HEK293 (cell line): ENCODE results near the gene WDR20.

Source experiments
- CTCF ChIA-PET: fragments of 350-600 bp; formaldehyde crosslinking; extraction: SDS; loops from one replicate; lab custom pipeline; 2021; ENCODE audit warnings: antibody characterized with exemption; lab: Yijun Ruan, JAX
- POLR2A ChIA-PET: fragments of 300-600 bp; formaldehyde crosslinking; extraction: SDS; loops from one replicate; lab custom pipeline; 2020; ENCODE audit warnings: antibody characterized with exemption, inconsistent platforms; lab: Yijun Ruan, JAX
- H3K27ac ChIP-seq: fragments of 200-500 bp; sonication (Bioruptor generic); 2 replicates; pipeline ENCODE4 v1.5.1; 2014; ENCODE audit warnings: low read depth, low read length, control low read depth, inconsistent platforms; ENCODE audit errors: extremely low read depth
- H3K36me3 ChIP-seq, 2 experiments: fragments of 200-500 bp in 1 of 2; sonication (Bioruptor generic) in 1 of 2; 1 replicate in 1 of 2; 2 replicates in 1 of 2; pipeline ENCODE4 v1.5.1; 2014 to 2017; ENCODE audit warnings: inconsistent platforms in 2 of 2, low read length in 2 of 2; ENCODE audit not compliant: control insufficient read depth in 2 of 2, insufficient read depth in 1 of 2
- H3K4me1 ChIP-seq: fragments of 200-500 bp; sonication (Bioruptor generic); 2 replicates; pipeline ENCODE4 v1.5.1; 2014; ENCODE audit warnings: mild to moderate bottlenecking, low read length, inconsistent platforms; ENCODE audit not compliant: control insufficient read depth, insufficient read depth
- H3K4me3 ChIP-seq: 2 replicates; pipeline ENCODE4 v1.5.1; 2011; ENCODE audit warnings: low read depth, mild to moderate bottlenecking, control low read depth, low read length, moderate library complexity
- H3K9me3 ChIP-seq: fragments of 200-500 bp; sonication (Bioruptor generic); 2 replicates; pipeline ENCODE4 v1.5.1; 2014; ENCODE audit warnings: low read depth, low read length, inconsistent platforms; ENCODE audit not compliant: control insufficient read depth, insufficient read depth
- BCL11A ChIP-seq: fragments of 450-650 bp; formaldehyde crosslinking; IDR thresholded peaks from 2 replicates; pipeline ENCODE4 v1.5.1; 2016; ENCODE audit warnings: low read depth, missing biosample characterization, missing genetic modification characterization
- EGR2 ChIP-seq: fragments of 450-650 bp; formaldehyde crosslinking; IDR thresholded peaks from 2 replicates; pipeline ENCODE4 v1.5.1; 2016; ENCODE audit warnings: low read depth, missing biosample characterization, missing genetic modification characterization
- GFI1B ChIP-seq: fragments of 450-650 bp; formaldehyde crosslinking; IDR thresholded peaks from 2 replicates; pipeline ENCODE4 v1.5.1; 2016; ENCODE audit warnings: missing biosample characterization, missing genetic modification characterization
- GLI2 ChIP-seq: fragments of 450-650 bp; formaldehyde crosslinking; IDR thresholded peaks from 2 replicates; pipeline ENCODE4; 2017; ENCODE audit warnings: missing biosample characterization, missing genetic modification characterization, low read depth, borderline replicate concordance
- PRDM1 ChIP-seq: fragments of 450-650 bp; formaldehyde crosslinking; IDR thresholded peaks from 2 replicates; pipeline ENCODE4; 2016; ENCODE audit warnings: missing biosample characterization, missing genetic modification characterization
- REPIN1 ChIP-seq: fragments of 450-650 bp; formaldehyde crosslinking; IDR thresholded peaks from 2 replicates; pipeline ENCODE4 v1.5.1; 2017; ENCODE audit warnings: missing biosample characterization, missing genetic modification characterization, low read depth
- ZBTB8A ChIP-seq: fragments of 450-650 bp; formaldehyde crosslinking; IDR thresholded peaks from 2 replicates; pipeline ENCODE4 v1.5.1; 2016; ENCODE audit warnings: missing biosample characterization, missing genetic modification characterization
- ZNF10 ChIP-seq: fragments of 450-650 bp; formaldehyde crosslinking; IDR thresholded peaks from 2 replicates; pipeline ENCODE4 v1.5.1; 2017; ENCODE audit warnings: missing biosample characterization, missing genetic modification characterization
- ZNF114 ChIP-seq: fragments of 450-650 bp; formaldehyde crosslinking; IDR thresholded peaks from 2 replicates; pipeline ENCODE4 v1.5.0; 2017; ENCODE audit warnings: missing biosample characterization, missing genetic modification characterization
- ZNF19 ChIP-seq: fragments of 450-650 bp; formaldehyde crosslinking; IDR thresholded peaks from 2 replicates; pipeline ENCODE4; 2016; ENCODE audit warnings: missing biosample characterization, missing genetic modification characterization, low read depth
- ZNF24 ChIP-seq: fragments of 450-650 bp; formaldehyde crosslinking; IDR thresholded peaks from 2 replicates; pipeline ENCODE4 v1.5.1; 2016; ENCODE audit warnings: missing biosample characterization, missing genetic modification characterization
- ZNF391 ChIP-seq: fragments of 450-650 bp; formaldehyde crosslinking; IDR thresholded peaks from 2 replicates; pipeline ENCODE4 v1.5.1; 2016; ENCODE audit warnings: low read depth, missing biosample characterization, missing genetic modification characterization, borderline replicate concordance
- ZNF416 ChIP-seq: fragments of 450-650 bp; formaldehyde crosslinking; IDR thresholded peaks from 2 replicates; pipeline ENCODE4 v1.5.1; 2016; ENCODE audit warnings: missing biosample characterization, missing genetic modification characterization
- ZNF521 ChIP-seq: fragments of 450-650 bp; formaldehyde crosslinking; IDR thresholded peaks from 2 replicates; pipeline ENCODE4 v1.5.1; 2017; ENCODE audit warnings: missing biosample characterization, mild to moderate bottlenecking, missing genetic modification characterization
- ZNF548 ChIP-seq: fragments of 450-650 bp; formaldehyde crosslinking; IDR thresholded peaks from 2 replicates; pipeline ENCODE4 v1.5.1; 2016; ENCODE audit warnings: missing biosample characterization, missing genetic modification characterization
- ZNF549 ChIP-seq: fragments of 450-650 bp; IDR thresholded peaks from 2 replicates; pipeline ENCODE4 v1.5.1; 2018; ENCODE audit warnings: missing biosample characterization, missing genetic modification characterization, mild to moderate bottlenecking, inconsistent platforms, moderate library complexity
- ZNF621 ChIP-seq: fragments of 450-650 bp; formaldehyde crosslinking; IDR thresholded peaks from 2 replicates; pipeline ENCODE4 v1.5.1; 2017; ENCODE audit warnings: missing biosample characterization, missing genetic modification characterization
- ZNF658 ChIP-seq: fragments of 450-650 bp; formaldehyde crosslinking; IDR thresholded peaks from 2 replicates; pipeline ENCODE4; 2016; ENCODE audit warnings: missing biosample characterization, missing genetic modification characterization
- ZNF677 ChIP-seq: fragments of 450-650 bp; IDR thresholded peaks from 2 replicates; pipeline ENCODE4 v1.5.0; 2018; ENCODE audit warnings: missing biosample characterization, mild to moderate bottlenecking, missing genetic modification characterization, moderate library complexity
- ZNF707 ChIP-seq: fragments of 450-650 bp; formaldehyde crosslinking; IDR thresholded peaks from 2 replicates; pipeline ENCODE4 v1.5.1; 2016; ENCODE audit warnings: missing biosample characterization, missing genetic modification characterization
- ZNF792 ChIP-seq: fragments of 450-650 bp; formaldehyde crosslinking; IDR thresholded peaks from 2 replicates; pipeline ENCODE4 v1.5.1; 2016; ENCODE audit warnings: missing biosample characterization, missing genetic modification characterization
- ZSCAN16 ChIP-seq: fragments of 450-650 bp; formaldehyde crosslinking; IDR thresholded peaks from 2 replicates; pipeline ENCODE4 v1.5.1; 2016; ENCODE audit warnings: missing biosample characterization, missing genetic modification characterization
- TF ChIP-seq, protein P1 (sequence below): fragments of 450-650 bp; formaldehyde crosslinking; IDR thresholded peaks from 2 replicates; pipeline ENCODE4 v1.5.1; 2017; ENCODE audit warnings: missing biosample characterization, missing genetic modification characterization
- TF ChIP-seq, protein P2 (sequence below): fragments of 450-650 bp; formaldehyde crosslinking; IDR thresholded peaks from 2 replicates; pipeline ENCODE4 v1.5.1; 2017; ENCODE audit warnings: missing biosample characterization, missing genetic modification characterization
- TF ChIP-seq, protein P3 (sequence below): fragments of 450-650 bp; formaldehyde crosslinking; IDR thresholded peaks from 2 replicates; pipeline ENCODE4 v1.5.1; 2016; ENCODE audit warnings: missing biosample characterization, missing genetic modification characterization
- TF ChIP-seq, protein P4 (sequence below): fragments of 450-650 bp; formaldehyde crosslinking; IDR thresholded peaks from 2 replicates; pipeline ENCODE4 v1.5.1; 2016; ENCODE audit warnings: missing biosample characterization, missing genetic modification characterization

The WDR20 gene

DNA sequence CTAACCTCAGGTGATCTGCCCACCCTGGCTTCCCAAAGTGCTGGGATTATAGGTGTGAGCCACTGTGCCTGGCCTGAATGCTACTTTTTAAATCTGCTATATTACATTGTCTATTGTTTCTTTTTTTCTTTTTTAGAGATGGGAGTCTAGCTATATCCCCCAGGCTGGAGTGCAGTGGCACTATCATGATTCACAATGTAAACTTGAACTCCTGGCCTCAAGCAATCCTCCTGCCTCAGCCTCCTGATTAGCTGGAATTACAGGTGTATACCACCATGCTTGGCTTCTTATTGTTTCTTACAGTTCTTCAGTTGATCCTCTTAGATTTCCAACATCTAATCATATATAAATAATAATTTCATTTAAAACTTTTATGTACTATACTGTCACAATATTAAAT is 15.3 kb upstream of the WDR20 start (continued):
- TF ChIP-seq, protein P1, sequence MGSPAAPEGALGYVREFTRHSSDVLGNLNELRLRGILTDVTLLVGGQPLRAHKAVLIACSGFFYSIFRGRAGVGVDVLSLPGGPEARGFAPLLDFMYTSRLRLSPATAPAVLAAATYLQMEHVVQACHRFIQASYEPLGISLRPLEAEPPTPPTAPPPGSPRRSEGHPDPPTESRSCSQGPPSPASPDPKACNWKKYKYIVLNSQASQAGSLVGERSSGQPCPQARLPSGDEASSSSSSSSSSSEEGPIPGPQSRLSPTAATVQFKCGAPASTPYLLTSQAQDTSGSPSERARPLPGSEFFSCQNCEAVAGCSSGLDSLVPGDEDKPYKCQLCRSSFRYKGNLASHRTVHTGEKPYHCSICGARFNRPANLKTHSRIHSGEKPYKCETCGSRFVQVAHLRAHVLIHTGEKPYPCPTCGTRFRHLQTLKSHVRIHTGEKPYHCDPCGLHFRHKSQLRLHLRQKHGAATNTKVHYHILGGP (tag by site-specific recombination), result no peak
- TF ChIP-seq ZNF621 (tag by site-specific recombination), result no peak
- no peak for TF ChIP-seq ZBTB8A (tag by site-specific recombination)
- no peak for TF ChIP-seq ZNF24 (tag by site-specific recombination)
- TF ChIP-seq, protein P2, sequence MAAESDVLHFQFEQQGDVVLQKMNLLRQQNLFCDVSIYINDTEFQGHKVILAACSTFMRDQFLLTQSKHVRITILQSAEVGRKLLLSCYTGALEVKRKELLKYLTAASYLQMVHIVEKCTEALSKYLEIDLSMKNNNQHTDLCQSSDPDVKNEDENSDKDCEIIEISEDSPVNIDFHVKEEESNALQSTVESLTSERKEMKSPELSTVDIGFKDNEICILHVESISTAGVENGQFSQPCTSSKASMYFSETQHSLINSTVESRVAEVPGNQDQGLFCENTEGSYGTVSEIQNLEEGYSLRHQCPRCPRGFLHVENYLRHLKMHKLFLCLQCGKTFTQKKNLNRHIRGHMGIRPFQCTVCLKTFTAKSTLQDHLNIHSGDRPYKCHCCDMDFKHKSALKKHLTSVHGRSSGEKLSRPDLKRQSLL, result no peak
- TF ChIP-seq ZNF416, result no peak
- no peak for TF ChIP-seq ZNF548 (tag by site-specific recombination)
- no peak for TF ChIP-seq ZNF677 (tag by site-specific recombination)
- no peak for TF ChIP-seq ZNF658 (tag by site-specific recombination)
- TF ChIP-seq ZSCAN16 (tag by site-specific recombination), result no peak
- no peak for TF ChIP-seq ZNF707 (tag by site-specific recombination)
- no peak for TF ChIP-seq GLI2 (tag by site-specific recombination)
- TF ChIP-seq GFI1B (tag by site-specific recombination), result no peak
- TF ChIP-seq ZNF549 (tag by site-specific recombination), result no peak
- no peak for TF ChIP-seq ZNF19
- TF ChIP-seq, all 188 proteins: peak for 0

DNA sequence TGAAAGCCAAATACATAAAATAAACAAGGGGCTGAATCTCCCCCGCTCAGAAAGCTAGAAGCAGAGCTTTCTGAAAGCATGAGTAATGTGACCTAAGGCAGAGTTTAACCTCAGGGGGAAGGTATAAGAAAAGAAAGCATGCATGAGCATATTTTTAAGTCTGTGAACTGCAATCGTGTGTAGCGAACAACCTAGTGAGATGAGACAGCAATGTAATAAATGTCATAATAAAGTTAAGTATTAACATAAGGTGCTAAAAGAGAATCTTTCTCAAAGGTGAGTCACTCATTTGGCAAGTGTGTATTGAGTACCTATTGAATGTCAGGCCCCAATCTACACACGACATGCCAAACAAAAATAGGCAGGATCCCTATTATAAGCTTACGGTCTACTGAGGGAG is 14.2 kb upstream of the WDR20 start:
- POLR2A ChIA-PET, result interaction anchor here (0.6 kb wide), 1 partner anchor 38 kb away, joined by 6 read pairs; no protein-coding TSS in a partner anchor
- Histone ChIP-seq H3K4me3 (no peak overlapping the region), H3K36me3 (no peaks in the 10 kb centered on the region; a peak in 1 of 3 replicates), H3K27ac (no peak overlapping the region), H3K9me3 (no peaks in the 10 kb centered on the region), H3K4me1 (peaks cover 11% of the 10 kb centered on the region; the same call in 1 of the 2 replicates)
- CTCF ChIA-PET, result interaction anchor here (2.1 kb wide), 2 partner anchors 29 to 188 kb away, joined by 6 to 11 read pairs; no protein-coding TSS in a partner anchor
- TF ChIP-seq ZNF24 (tag by site-specific recombination), result no peak
- no peak for TF ChIP-seq REPIN1 (tag by site-specific recombination)
- TF ChIP-seq ZNF792 (tag by site-specific recombination), result no peak
- TF ChIP-seq, protein P3, sequence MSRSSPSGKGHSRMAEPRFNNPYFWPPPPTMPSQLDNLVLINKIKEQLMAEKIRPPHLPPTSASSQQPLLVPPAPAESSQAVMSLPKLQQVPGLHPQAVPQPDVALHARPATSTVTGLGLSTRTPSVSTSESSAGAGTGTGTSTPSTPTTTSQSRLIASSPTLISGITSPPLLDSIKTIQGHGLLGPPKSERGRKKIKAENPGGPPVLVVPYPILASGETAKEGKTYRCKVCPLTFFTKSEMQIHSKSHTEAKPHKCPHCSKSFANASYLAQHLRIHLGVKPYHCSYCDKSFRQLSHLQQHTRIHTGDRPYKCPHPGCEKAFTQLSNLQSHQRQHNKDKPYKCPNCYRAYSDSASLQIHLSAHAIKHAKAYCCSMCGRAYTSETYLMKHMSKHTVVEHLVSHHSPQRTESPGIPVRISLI (tag by site-specific recombination), result no peak
- TF ChIP-seq ZNF114, result no peak
- TF ChIP-seq EGR2 (tag by site-specific recombination), result no peak
- TF ChIP-seq ZNF521 (tag by site-specific recombination), result no peak
- no peak for TF ChIP-seq BCL11A (tag by site-specific recombination)
- TF ChIP-seq PRDM1 (tag by site-specific recombination), result no peak
- TF ChIP-seq, protein P4, sequence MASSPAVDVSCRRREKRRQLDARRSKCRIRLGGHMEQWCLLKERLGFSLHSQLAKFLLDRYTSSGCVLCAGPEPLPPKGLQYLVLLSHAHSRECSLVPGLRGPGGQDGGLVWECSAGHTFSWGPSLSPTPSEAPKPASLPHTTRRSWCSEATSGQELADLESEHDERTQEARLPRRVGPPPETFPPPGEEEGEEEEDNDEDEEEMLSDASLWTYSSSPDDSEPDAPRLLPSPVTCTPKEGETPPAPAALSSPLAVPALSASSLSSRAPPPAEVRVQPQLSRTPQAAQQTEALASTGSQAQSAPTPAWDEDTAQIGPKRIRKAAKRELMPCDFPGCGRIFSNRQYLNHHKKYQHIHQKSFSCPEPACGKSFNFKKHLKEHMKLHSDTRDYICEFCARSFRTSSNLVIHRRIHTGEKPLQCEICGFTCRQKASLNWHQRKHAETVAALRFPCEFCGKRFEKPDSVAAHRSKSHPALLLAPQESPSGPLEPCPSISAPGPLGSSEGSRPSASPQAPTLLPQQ (tag by site-specific recombination), result no peak
- TF ChIP-seq, protein P1 (tag by site-specific recombination), result no peak
- TF ChIP-seq ZNF391, result no peak
- TF ChIP-seq ZNF10 (tag by site-specific recombination), result no peak
